Mucosa of descending colon (tissue), 3 donors: ENCODE results near the gene SLC25A19. TPM values are rescaled to one million over a fixed set of nuclear protein-coding genes. Genes with fewer than 3 reads are reported as not detected.

ENCODE experiments used
- ATAC-seq: fragments of 200-7000 bp; cut with Tn5 transposase; one replicate; pipeline ENCODE4 v1.9.1; 2020; ENCODE audit warnings: mild to moderate bottlenecking, moderate library complexity
- DNase-seq, 3 donors: peaks; one replicate each; pipeline ENCODE4 v3.0.0-alpha.2; 2020
- H3K36me3 ChIP-seq: fragments of 200-600 bp; one replicate; pipeline ENCODE4 v1.8.0; 2021; ENCODE audit warnings: low read depth, mild to moderate bottlenecking
- H3K4me1 ChIP-seq: fragments of 200-600 bp; one replicate; pipeline ENCODE4 v1.8.0; 2021; ENCODE audit warnings: low read depth, mild to moderate bottlenecking
- H3K4me3 ChIP-seq: fragments of 200-600 bp; one replicate; pipeline ENCODE4 v1.8.0; 2021; ENCODE audit warnings: mild to moderate bottlenecking
- H3K9me3 ChIP-seq: fragments of 200-600 bp; one replicate; pipeline ENCODE4 v1.8.0; 2021; ENCODE audit warnings: mild to moderate bottlenecking
- intact Hi-C, 2 donors: fragments of 100-400 bp; cut with DNase I in 1 of 2; cut with micrococcal nuclease in 1 of 2; formaldehyde crosslinking; loops; one replicate each; pipeline versions ENCODE4 v1.11.0 to v1.11.1; 2022; cut with DNase I, micrococcal nuclease
- total RNA-seq, 3 donors: library from RNA; stranded (reverse); fragmentation: NEBNext Ultra II Directional in 2 of 3; extraction: Animal tissue kit (Norgen Biotek cat#: 25700) in 2 of 3; gene quantifications; one replicate each; pipeline versions ENCODE4 v1.2.1 to v1.2.4, GENCODE V29; 2021 to 2023
- TF ChIP-seq, protein P1 (sequence below): fragments of 200-600 bp; IDR thresholded peaks from one replicate; pipeline ENCODE4 v1.8.0; 2022; ENCODE audit warnings: antibody characterized with exemption, mild to moderate bottlenecking
- donor health status: DM: no; HTN: no; CAD: no; lungs with moderate emphysema.
- donor health status: DM: no; HTN: no; CAD: no.
- donor health status: DM: no; HTN: yes; CAD: no.

SLC25A19 gene
- total RNA-seq, 3 donors from 2014 or later: 15.5 to 20.0 (median 15.6) TPM

DNA sequence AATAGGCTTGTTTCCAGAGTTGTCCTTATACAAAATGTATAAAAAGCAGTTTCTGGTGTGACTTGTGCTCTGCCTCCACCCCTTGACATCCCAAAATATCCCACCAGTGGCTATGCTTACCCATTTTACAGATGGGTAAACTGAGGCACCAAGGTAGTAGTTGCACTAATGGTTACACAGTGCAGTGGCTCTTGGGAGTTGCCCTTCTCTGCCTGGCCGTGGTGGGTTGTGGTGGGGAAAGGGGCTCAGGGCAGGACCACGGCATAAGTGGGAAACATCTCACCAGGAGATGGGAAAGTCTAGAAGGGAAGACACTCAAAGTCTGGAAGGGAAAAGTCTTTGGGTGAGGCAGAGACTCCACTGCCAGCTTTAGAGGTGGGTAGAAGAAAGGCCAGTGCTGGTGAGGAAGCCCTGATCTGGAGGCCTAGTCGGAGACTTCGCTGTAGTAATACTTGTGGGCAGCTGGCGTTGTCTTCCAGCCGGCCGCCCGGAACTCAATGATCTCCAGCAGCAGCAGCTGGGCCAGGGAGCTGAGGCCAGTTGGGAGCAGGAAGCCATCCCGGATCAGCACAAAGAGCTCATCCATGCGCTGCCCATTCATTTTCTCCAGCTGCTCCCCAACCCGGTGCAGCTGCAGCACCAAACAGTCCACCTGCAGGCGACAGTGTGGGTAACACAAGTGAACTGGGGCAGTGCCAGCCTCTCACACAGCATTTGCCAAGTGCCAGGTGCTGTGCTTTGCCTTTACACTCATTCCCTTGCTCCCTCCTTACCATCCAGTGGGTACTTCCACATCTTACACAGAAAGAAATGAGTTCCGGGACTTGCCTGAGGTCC lies 22.7 kb downstream of the SLC25A19 start:
- Histone ChIP-seq H3K4me1 (peaks cover 20% of the 10 kb centered on the region), H3K9me3 (no peaks in the 10 kb centered on the region), H3K4me3 (no peak overlapping the region), H3K36me3 (peaks cover 8% of the 10 kb centered on the region)
- ATAC-seq (no peak), DNase-seq (no peak)
- intact Hi-C loops: no loop called here
- TF ChIP-seq, protein P1, sequence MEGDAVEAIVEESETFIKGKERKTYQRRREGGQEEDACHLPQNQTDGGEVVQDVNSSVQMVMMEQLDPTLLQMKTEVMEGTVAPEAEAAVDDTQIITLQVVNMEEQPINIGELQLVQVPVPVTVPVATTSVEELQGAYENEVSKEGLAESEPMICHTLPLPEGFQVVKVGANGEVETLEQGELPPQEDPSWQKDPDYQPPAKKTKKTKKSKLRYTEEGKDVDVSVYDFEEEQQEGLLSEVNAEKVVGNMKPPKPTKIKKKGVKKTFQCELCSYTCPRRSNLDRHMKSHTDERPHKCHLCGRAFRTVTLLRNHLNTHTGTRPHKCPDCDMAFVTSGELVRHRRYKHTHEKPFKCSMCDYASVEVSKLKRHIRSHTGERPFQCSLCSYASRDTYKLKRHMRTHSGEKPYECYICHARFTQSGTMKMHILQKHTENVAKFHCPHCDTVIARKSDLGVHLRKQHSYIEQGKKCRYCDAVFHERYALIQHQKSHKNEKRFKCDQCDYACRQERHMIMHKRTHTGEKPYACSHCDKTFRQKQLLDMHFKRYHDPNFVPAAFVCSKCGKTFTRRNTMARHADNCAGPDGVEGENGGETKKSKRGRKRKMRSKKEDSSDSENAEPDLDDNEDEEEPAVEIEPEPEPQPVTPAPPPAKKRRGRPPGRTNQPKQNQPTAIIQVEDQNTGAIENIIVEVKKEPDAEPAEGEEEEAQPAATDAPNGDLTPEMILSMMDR: no peak

DNA sequence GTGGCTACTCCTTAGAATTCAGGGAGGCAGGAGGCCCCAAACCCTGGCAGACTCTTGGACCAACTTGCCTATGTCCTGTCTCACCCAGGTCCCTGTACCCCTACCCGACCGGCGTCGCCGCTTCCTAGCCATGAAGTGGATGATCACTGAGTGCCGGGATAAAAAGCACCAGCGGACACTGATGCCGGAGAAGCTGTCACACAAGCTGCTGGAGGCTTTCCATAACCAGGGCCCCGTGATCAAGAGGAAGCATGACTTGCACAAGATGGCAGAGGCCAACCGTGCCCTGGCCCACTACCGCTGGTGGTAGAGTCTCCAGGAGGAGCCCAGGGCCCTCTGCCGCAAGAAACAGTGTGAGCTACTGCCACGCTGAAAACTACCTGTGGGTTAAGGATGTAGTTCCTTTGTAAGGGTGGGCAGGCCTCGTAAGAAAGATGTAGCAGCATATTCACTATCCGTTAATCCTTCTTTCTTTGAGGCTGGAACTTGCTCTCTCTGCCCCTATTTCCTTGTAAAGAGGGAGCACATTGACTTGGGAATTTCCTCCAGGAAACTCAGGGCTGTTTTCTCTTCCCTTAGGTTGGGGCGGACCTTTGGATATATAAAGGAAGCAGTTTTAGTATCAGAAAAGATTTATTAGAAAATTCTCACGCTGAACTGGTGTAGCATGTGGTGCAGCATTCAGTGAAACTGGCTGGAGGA lies 23.5 kb downstream of the SLC25A19 start:
- H3K9me3 ChIP-seq: no peaks in the 10 kb centered on the region
- peaks cover 20% of the 10 kb centered on the region for H3K4me1 ChIP-seq
- intact Hi-C loops: no loop called here
- no peak for ATAC-seq
- TF ChIP-seq, protein P1: no peak
- DNase-seq: no peak
- H3K4me3 ChIP-seq: no peak overlapping the region
- peaks cover 8% of the 10 kb centered on the region for H3K36me3 ChIP-seq

DNA sequence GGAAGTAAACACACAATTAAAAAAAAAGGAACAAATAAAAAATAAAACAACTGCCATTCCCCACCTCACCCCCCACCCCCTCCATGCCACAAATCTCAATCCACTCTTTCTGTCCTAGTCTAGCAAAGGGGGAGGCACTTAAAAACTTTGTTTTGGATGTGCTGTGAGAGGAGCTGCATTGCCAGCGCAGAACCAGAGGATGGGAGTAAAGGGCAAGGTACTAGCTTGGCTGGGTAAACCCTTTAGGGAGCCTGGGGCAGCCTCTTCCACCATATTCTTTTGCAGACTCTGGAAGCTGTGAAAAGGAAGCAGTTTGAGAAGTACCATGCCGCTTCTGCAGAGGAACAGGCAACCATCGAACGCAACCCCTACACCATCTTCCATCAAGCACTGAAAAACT lies 26.2 kb downstream of the SLC25A19 start:
- TF ChIP-seq, protein P1: no peak
- intact Hi-C loops: no loop called here
- Histone ChIP-seq H3K4me1 (peaks cover 24% of the 10 kb centered on the region), H3K36me3 (peaks cover 8% of the 10 kb centered on the region), H3K4me3 (no peak overlapping the region), H3K9me3 (no peaks in the 10 kb centered on the region)
- ATAC-seq (no peak), DNase-seq (no peak)

DNA sequence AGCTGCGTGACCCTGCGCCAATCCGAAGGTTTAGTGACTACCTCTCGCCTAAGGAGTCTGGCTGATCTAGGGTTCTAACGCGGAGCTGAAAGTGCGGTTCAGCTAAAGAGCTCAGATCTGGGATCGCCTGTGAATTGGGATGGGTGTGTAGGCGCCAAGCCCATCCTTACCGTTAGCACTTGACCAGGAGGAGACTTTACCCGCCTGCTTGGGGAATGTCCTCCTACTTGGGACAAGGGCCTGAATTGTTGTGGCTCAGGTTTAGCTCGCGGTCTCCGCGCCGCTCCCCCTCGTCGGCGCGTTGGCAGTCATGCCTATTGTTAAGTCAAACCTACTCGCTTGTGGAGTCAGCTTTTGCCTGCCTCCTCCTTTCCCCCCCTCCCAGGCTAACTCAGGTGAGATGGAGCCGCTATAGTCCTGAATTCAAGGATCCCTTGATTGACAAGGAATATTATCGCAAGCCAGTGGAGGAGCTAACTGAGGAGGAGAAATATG lies 27.1 kb downstream of the SLC25A19 start:
- peak; percentile 27 for ATAC-seq
- intact Hi-C loops: no loop called here

DNA sequence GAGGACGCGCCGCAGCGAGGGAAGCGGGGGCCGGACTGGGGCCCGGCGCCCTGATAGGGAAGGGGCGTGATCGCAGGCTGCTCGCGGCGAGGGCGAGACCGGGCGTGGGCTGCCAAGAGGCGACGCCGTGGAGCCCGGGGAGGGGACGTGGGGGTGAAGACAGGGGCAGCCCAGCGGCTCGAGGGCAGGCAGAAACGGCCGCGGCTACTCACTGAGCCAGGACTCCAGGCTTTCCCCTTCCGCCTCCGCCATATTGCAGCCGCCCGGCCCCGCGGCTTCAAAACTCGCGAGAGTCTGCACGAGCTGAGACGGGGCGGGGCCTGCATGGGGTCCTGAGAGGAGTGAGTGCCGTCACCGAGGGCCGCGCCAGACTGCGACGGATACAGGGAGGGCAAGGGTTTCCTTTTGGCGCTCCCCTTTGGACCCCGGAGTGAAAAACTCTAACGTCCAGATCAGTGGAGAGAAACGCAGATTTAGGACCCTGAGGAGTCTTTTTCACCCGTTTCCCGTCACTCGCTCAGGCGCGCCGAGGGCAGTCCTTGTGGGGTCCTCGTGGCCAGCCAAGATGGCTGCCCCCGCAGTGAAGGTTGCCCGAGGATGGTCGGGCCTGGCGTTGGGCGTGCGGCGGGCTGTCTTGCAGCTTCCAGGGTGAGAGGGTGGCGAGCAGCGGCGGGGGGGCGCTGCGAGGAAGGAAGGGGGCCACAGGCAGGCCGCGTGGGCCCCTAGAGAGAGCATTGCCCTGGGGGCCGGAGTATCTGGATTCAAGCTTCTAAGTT lies 27.7 kb downstream of the SLC25A19 start, which contains the start of the genes GGA3 and MRPS7:
TSS of gene GGA3 (minus strand) at position 271 of the 776 bp plus-strand sequence. CDS start at position 252, 19 bp downstream.
TSS of gene MRPS7 (plus strand) at position 544 of the 776 bp plus-strand sequence. CDS start at position 566, 22 bp downstream.
- intact Hi-C loops: no loop called here
- ATAC-seq (peak; percentile 98), DNase-seq (peak; percentile 97)
- H3K36me3 ChIP-seq: peaks cover 2% of the 10 kb centered on the region
- TF ChIP-seq, protein P1: no peak
- H3K9me3 ChIP-seq: no peaks in the 10 kb centered on the region
- H3K4me3 ChIP-seq: peak within 1 kb of the TSS; percentile 91
- H3K4me1 ChIP-seq: peaks cover 16% of the 10 kb centered on the region

More for the DNA sequence above, 27.1 kb downstream of the SLC25A19 start:
- DNase-seq: no peak
- Histone ChIP-seq H3K4me3 (peak overlapping the region; percentile 91), H3K36me3 (peaks cover 8% of the 10 kb centered on the region), H3K9me3 (no peaks in the 10 kb centered on the region), H3K4me1 (peaks cover 20% of the 10 kb centered on the region)
- TF ChIP-seq, protein P1: no peak
